ENCODE data around the gene PDGFB. TPM values are rescaled to one million over a fixed set of nuclear protein-coding genes. Genes with fewer than 3 reads are reported as not detected.

Gene PDGFB
- total and polyA plus RNA-seq, 8 donors = 2.7 to 12.1 (median 4.4) TPM

GRCh38 chr22:39215426-39216142 is 29.2 kb downstream of the PDGFB start:
- WGBS, 2 donors = 50 to 55% methylated on average over 14 of the region's 14 CpGs
- peak in 1 of 4 donors; percentile 14 for TF ChIP-seq CTCF (IDR thresholded peaks at IDR 0.05)
- ATAC-seq (peak in 3 of 4 donors; percentile 52 to 69 (median 67)), DNase-seq (peak in 3 of 6 donors; percentile 10 to 58 (median 18)), FAIRE-seq (no peak)
- Histone ChIP-seq H3K27ac (peak overlapping the region in 1 of 4 donors; percentile 36), H3K36me3 (no peaks in the 10 kb centered on the region), H3K4me1 (no peaks in the 10 kb centered on the region), H3K27me3 (no peaks in the 10 kb centered on the region), H3K4me3 (no peak overlapping the region), H3K9me3 (no peaks in the 10 kb centered on the region)
- intact Hi-C loops (cut with DNase I) = no loop called here

- ATAC-seq (peak in 1 of 4 donors; percentile 82), DNase-seq (peak in 1 of 6 donors; percentile 10), FAIRE-seq (no peak)
- H3K27ac ChIP-seq = peak overlapping the region in 3 of 4 donors; percentile 17 to 51 (median 36)
- intact Hi-C loops (cut with DNase I) = no loop called here
- TF ChIP-seq CTCF (IDR thresholded peaks at IDR 0.05) = no peak
- H3K27me3 ChIP-seq = no peaks in the 10 kb centered on the region
- no peaks in the 10 kb centered on the region for H3K4me1 ChIP-seq
- WGBS, 2 donors = 65 to 69% methylated on average over 6 of the region's 6 CpGs
- H3K4me3 ChIP-seq = no peak overlapping the region
- no peaks in the 10 kb centered on the region for H3K36me3 ChIP-seq
- H3K9me3 ChIP-seq = no peaks in the 10 kb centered on the region
These were observed 29.7 kb downstream of the PDGFB start for GRCh38 chr22:39215070-39215396.

- intact Hi-C loops (cut with DNase I) = no loop called here
- WGBS, 2 donors = 56 to 63% methylated on average over 8 of the region's 8 CpGs
- Histone ChIP-seq H3K27me3 (no peaks in the 10 kb centered on the region), H3K9me3 (no peaks in the 10 kb centered on the region), H3K36me3 (no peaks in the 10 kb centered on the region), H3K4me1 (no peaks in the 10 kb centered on the region), H3K27ac (peak overlapping the region; percentile 36 to 55 (median 48)), H3K4me3 (no peak overlapping the region)
- ATAC-seq (peak; percentile 63 to 77 (median 73)), DNase-seq (peak in 3 of 6 donors; percentile 3 to 47 (median 26)), FAIRE-seq (no peak)
- TF ChIP-seq CTCF (IDR thresholded peaks at IDR 0.05) = no peak
These were observed 30.3 kb downstream of the PDGFB start for GRCh38 chr22:39214383-39215069.

- peak overlapping the region; percentile 36 to 55 (median 48) for H3K27ac ChIP-seq
- WGBS, 2 donors = 70 to 76% methylated on average over 9 of the region's 9 CpGs
- intact Hi-C loops (cut with DNase I) = no loop called here
- no peaks in the 10 kb centered on the region for H3K36me3 ChIP-seq
- no peak for ATAC-seq
- no peak for FAIRE-seq
- peak in 1 of 6 donors; percentile 21 for DNase-seq
- H3K27me3 ChIP-seq = no peaks in the 10 kb centered on the region
- TF ChIP-seq CTCF (IDR thresholded peaks at IDR 0.05) = no peak
- no peak overlapping the region for H3K4me3 ChIP-seq
- no peaks in the 10 kb centered on the region for H3K9me3 ChIP-seq
- H3K4me1 ChIP-seq = no peaks in the 10 kb centered on the region
These were observed 30.8 kb downstream of the PDGFB start for GRCh38 chr22:39214006-39214382.
